Measurements from ENCODE around the gene PCDHA3. TPM values are rescaled to one million over a fixed set of nuclear protein-coding genes. Genes with fewer than 3 reads are reported as not detected.

The PCDHA3 gene
- total RNA-seq (1 to 10 TPM in 1 of 7 donors, under 1 TPM in 5, not detected in 1; 0.07 to 2.3 (median 0.61) TPM), polyA plus RNA-seq (under 1 TPM in 2 of 3 donors, not detected in 1; 0.03 to 0.08 TPM)
- long read RNA-seq, donor 1: 0 reads
- long read RNA-seq, donor 2: 0 reads

GRCh38 chr5:140800816-140801493 lies at the start of gene PCDHA3:
TSS of gene PCDHA3 (plus strand) at chr5:140801057.
- Histone ChIP-seq H3K4me3 (peak within 1 kb of the TSS in 2 of 8 donors; percentile 32 to 44), H3K27me3 (replicated peaks in 1 of 7) (peaks cover 0 to 58% (median 0%) of the 10 kb centered on the region in 7 donors), H3K36me3 (no peaks in the 10 kb centered on the region), H3K27ac (no peak within 1 kb of the TSS), H3K4me1 (no peaks in the 10 kb centered on the region), H3K9me3 (peaks cover 2 to 95% (median 64%) of the 10 kb centered on the region in 8 donors)
- intact Hi-C loops (cut with DNase I; ENCODE audit: low total_unique reads): no loop called here
- TF ChIP-seq CTCF (IDR thresholded peaks at IDR 0.05 in 8 of 11, conservative IDR thresholded peaks at IDR 0.05 in 3 of 11) (peak in 1 of 11 experiments; percentile 12), POLR2AphosphoS5 (IDR thresholded peaks at IDR 0.05) (no peak)
- DNase-seq: no peak
- 20 to 30% (median 25%) methylated on average over 27 to 29 of the region's 29 CpGs for WGBS, 5 donors

- 40 to 88% (median 88%) methylated on average over 1 to 5 of the region's 5 CpGs for WGBS, 5 donors
- no peaks in the 10 kb centered on the region for H3K4me1 ChIP-seq
- no peaks in the 10 kb centered on the region for H3K27me3 ChIP-seq (replicated peaks in 1 of 7)
- DNase-seq: no peak
- TF ChIP-seq POLR2A (IDR thresholded peaks at IDR 0.05) (no peak), CTCF (IDR thresholded peaks at IDR 0.05 in 8 of 11, conservative IDR thresholded peaks at IDR 0.05 in 3 of 11) (no peak), POLR2AphosphoS5 (IDR thresholded peaks at IDR 0.05) (no peak)
- no peak overlapping the region for H3K4me3 ChIP-seq
- peaks cover 14 to 100% (median 99%) of the 10 kb centered on the region in 8 donors for H3K9me3 ChIP-seq
- intact Hi-C loops (cut with DNase I; ENCODE audit: low total_unique reads): no loop called here
- H3K36me3 ChIP-seq: no peaks in the 10 kb centered on the region
- no peak overlapping the region for H3K27ac ChIP-seq
Observed at GRCh38 chr5:140753561-140753960, 47.3 kb upstream of the PCDHA3 start.

- Histone ChIP-seq H3K9me3 (peaks cover 58 to 100% (median 99%) of the 10 kb centered on the region in 8 donors), H3K27me3 (replicated peaks in 1 of 7) (no peaks in the 10 kb centered on the region), H3K36me3 (no peaks in the 10 kb centered on the region), H3K4me1 (no peaks in the 10 kb centered on the region), H3K4me3 (no peak overlapping the region), H3K27ac (no peak overlapping the region)
- intact Hi-C loops (cut with DNase I; ENCODE audit: low total_unique reads): no loop called here
- 82 to 94% (median 91%) methylated on average over 2 of the region's 2 CpGs for WGBS, 5 donors
- no peak for DNase-seq
- TF ChIP-seq POLR2AphosphoS5 (IDR thresholded peaks at IDR 0.05): no peak
Observed at GRCh38 chr5:140764177-140764973, 36.5 kb upstream of the PCDHA3 start.

- Histone ChIP-seq H3K4me3 (no peak overlapping the region), H3K27ac (no peak overlapping the region), H3K36me3 (no peaks in the 10 kb centered on the region), H3K9me3 (peaks cover 54 to 100% (median 100%) of the 10 kb centered on the region in 8 donors), H3K4me1 (no peaks in the 10 kb centered on the region), H3K27me3 (replicated peaks in 1 of 7) (no peaks in the 10 kb centered on the region)
- intact Hi-C loops (cut with DNase I; ENCODE audit: low total_unique reads): no loop called here
- WGBS, 5 donors: 83 to 90% (median 87%) methylated on average over 4 of the region's 4 CpGs
- DNase-seq: no peak
- TF ChIP-seq POLR2A (IDR thresholded peaks at IDR 0.05) (no peak), CTCF (IDR thresholded peaks at IDR 0.05 in 8 of 11, conservative IDR thresholded peaks at IDR 0.05 in 3 of 11) (no peak), POLR2AphosphoS5 (IDR thresholded peaks at IDR 0.05) (no peak)
Observed at GRCh38 chr5:140767444-140767843, 33.4 kb upstream of the PCDHA3 start.

All from spleen (tissue), 13 donors.